Osteocyte (in vitro differentiated cells): ENCODE results near the gene BRF1. TPM values are rescaled to one million over a fixed set of nuclear protein-coding genes. Genes with fewer than 3 reads are reported as not detected.

Source experiments
- DNase-seq: peaks from one replicate; pipeline ENCODE4 v3.0.0; 2021; ENCODE audit warnings: mixed read lengths; ENCODE audit not compliant: unreplicated experiment; ENCODE audit errors: extremely low spot score
- H3K27ac Mint-ChIP-seq: one replicate; pipeline ENCODE4 v1.8.0; 2021; ENCODE audit warnings: mild to moderate bottlenecking, mixed read lengths; ENCODE audit not compliant: unreplicated experiment
- H3K27me3 Mint-ChIP-seq: one replicate; pipeline ENCODE4 v1.8.0; 2021; ENCODE audit warnings: mixed read lengths; ENCODE audit not compliant: unreplicated experiment
- H3K36me3 Mint-ChIP-seq: one replicate; pipeline ENCODE4 v1.8.0; 2021; ENCODE audit warnings: mixed read lengths; ENCODE audit not compliant: unreplicated experiment
- H3K4me1 Mint-ChIP-seq: one replicate; pipeline ENCODE4 v1.8.0; 2021; ENCODE audit warnings: mixed read lengths; ENCODE audit not compliant: unreplicated experiment
- H3K4me3 Mint-ChIP-seq: one replicate; pipeline ENCODE4 v1.8.0; 2021; ENCODE audit warnings: mild to moderate bottlenecking, moderate library complexity, mixed read lengths; ENCODE audit not compliant: unreplicated experiment
- H3K9me3 Mint-ChIP-seq: one replicate; pipeline ENCODE4 v1.8.0; 2021; ENCODE audit warnings: mixed read lengths; ENCODE audit not compliant: unreplicated experiment
- total RNA-seq: library from RNA; stranded (reverse); gene quantifications from 2 replicates; pipeline ENCODE4 v1.2.1, GENCODE V29; 2021
- TF ChIP-seq, protein P1 (sequence below): fragments of 200-600 bp; sonication (generic); IDR thresholded peaks from 2 replicates; pipeline ENCODE4 v1.5.0; 2021; ENCODE audit warnings: antibody characterized with exemption, mild to moderate bottlenecking, moderate library complexity

Gene BRF1
- total RNA-seq, 1 donor from 2014 or later: 43.5 TPM

DNA sequence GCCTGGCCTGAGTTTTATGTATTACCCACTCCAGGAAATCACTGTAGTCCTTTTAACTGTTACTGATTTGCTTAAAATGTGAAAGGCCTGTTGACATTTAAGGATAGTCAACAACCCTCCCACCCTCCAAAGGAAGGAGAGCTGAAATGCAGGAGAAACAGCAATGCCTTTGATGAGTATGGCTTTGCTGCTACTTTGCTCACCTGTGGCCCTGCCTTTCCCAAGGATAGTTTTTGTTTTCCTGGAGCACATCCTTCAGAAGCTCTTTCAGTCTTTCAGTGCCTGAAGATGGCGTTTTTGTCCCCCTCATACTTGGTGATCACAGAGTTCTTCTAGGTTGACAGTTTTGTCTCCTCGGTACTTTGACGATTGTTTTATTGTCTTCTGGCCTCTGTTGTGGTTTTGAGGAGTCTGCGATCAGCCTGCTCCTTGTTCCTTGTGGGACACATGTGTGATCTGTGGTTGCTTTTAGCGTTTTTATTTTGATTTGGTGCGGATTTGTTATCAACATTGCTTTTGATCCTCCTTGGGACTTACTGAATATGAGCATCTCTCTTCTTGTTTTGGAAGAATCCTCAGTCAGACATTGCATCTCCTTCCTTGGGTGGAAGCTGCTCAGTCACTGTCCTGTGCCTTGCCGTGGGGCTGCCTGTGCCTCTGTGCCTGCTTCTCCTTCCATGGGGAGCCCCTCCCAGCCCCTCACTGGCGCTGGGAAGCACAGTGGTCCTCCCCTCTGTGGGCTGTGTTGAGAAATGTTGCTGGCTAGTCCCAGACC lies 31.0 kb upstream of the BRF1 start:
- Mint-ChIP-seq H3K36me3 (peaks cover 3% of the 10 kb centered on the region), H3K27me3 (no peaks in the 10 kb centered on the region), H3K9me3 (no peaks in the 10 kb centered on the region), H3K27ac (no peak overlapping the region), H3K4me3 (no peak overlapping the region), H3K4me1 (peaks cover 47% of the 10 kb centered on the region)
- TF ChIP-seq, protein P1, sequence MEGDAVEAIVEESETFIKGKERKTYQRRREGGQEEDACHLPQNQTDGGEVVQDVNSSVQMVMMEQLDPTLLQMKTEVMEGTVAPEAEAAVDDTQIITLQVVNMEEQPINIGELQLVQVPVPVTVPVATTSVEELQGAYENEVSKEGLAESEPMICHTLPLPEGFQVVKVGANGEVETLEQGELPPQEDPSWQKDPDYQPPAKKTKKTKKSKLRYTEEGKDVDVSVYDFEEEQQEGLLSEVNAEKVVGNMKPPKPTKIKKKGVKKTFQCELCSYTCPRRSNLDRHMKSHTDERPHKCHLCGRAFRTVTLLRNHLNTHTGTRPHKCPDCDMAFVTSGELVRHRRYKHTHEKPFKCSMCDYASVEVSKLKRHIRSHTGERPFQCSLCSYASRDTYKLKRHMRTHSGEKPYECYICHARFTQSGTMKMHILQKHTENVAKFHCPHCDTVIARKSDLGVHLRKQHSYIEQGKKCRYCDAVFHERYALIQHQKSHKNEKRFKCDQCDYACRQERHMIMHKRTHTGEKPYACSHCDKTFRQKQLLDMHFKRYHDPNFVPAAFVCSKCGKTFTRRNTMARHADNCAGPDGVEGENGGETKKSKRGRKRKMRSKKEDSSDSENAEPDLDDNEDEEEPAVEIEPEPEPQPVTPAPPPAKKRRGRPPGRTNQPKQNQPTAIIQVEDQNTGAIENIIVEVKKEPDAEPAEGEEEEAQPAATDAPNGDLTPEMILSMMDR: no peak
- no peak for DNase-seq

DNA sequence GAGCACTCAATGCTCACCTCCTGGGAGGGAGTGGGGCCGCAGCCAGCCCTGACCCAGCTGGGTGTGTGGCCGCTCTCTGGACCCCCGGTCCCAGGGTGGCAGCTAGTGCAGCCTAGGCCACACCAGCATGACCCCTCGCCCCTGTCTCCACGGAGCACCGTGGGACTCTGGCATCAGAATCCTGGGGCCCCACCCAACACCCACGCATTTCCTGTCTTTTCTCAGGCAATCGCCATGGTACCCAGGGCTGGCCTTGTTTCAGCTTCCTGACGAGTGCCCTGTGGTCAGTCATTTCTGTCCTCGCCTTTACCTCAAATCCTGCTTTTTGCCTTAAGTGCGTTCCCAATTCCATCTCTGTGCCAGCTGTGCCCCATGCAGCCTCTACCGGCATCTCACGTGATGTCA lies 29.7 kb upstream of the BRF1 start:
- H3K4me3 Mint-ChIP-seq: no peak overlapping the region
- TF ChIP-seq, protein P1: no peak
- H3K36me3 Mint-ChIP-seq: peaks cover 3% of the 10 kb centered on the region
- DNase-seq: no peak
- H3K9me3 Mint-ChIP-seq: no peaks in the 10 kb centered on the region
- H3K27me3 Mint-ChIP-seq: no peaks in the 10 kb centered on the region
- peak overlapping the region; percentile 66 for H3K27ac Mint-ChIP-seq
- peaks cover 49% of the 10 kb centered on the region for H3K4me1 Mint-ChIP-seq

DNA sequence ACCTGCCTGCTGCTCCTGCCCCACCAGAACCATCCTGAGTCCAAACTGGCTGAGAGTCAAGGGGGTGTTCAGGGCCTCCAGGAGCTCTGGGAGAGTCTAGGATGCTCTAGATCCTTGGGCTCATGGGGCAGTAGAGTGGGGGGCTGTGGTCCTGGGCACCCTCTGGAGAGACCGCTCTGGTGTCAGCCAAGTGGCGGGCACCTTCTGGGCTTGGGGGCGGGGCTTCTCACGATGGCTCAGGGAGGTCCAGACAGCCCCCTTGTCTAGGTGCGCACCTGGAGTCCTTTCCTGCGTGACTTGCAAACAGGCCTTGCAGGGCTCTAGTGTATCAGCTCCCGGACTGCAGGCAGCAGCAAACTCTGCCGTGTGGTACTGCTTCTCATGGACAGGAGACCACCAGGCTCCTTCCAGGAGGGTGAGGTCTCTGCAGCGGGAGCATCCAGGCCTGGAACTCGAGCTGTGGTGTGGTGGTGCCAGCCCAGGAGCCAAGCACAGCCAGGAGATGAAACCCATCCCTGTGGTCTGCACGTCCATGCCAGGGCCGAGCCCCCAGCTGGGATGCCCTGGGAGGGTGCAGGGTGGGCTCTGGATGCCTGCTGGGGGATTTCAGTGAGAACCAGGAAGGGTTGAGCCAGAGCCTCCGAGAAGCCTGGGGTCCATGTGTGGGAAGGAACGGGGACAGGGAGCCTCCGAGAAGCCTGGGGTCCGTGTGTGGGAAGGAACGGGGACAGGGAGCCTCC lies 28.8 kb upstream of the BRF1 start:
- no peaks in the 10 kb centered on the region for H3K9me3 Mint-ChIP-seq

DNA sequence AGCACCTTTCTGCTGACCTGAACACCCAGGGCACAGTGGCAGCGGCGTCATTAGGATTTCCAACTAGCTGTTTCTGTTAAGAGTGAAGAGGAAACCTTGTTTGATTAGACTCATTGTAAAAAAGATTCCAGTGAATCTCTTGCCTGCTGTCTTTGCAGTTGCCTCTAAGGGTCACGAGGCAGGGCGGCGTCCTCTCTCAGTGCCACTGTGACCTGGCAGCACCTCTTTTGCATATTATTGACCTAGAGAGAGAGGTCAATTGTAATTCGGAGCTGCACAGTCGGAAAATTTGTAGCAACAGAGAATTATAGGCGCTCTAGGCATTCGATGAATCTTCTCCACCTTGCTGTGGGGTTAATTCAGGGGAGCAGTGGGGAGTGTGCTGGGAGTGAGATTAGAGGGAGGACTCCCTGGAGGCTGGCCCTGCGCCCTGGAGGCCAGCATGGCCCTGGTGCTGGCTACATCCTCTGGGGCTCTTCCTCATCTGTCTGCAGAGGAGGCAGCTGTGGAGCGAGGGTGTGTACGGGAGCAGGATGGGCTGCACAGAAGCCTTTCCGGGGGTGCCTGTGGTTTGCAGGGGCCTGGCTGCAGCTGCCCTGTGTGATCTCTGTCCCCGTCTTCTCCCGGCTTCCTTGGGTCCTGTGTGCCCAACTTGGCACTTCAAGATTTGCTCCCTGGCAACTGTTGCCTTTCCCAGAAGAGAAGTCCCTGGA lies 28.0 kb upstream of the BRF1 start:
- peaks cover 58% of the 10 kb centered on the region for H3K4me1 Mint-ChIP-seq
- no peaks in the 10 kb centered on the region for H3K27me3 Mint-ChIP-seq
- TF ChIP-seq, protein P1: no peak
- DNase-seq: no peak
- H3K4me3 Mint-ChIP-seq: no peak overlapping the region
- no peaks in the 10 kb centered on the region for H3K9me3 Mint-ChIP-seq
- peaks cover 3% of the 10 kb centered on the region for H3K36me3 Mint-ChIP-seq
- no peak overlapping the region for H3K27ac Mint-ChIP-seq

More for the DNA sequence above, 28.8 kb upstream of the BRF1 start:
- Mint-ChIP-seq H3K4me1 (peaks cover 50% of the 10 kb centered on the region), H3K27ac (no peak overlapping the region), H3K27me3 (no peaks in the 10 kb centered on the region), H3K36me3 (peaks cover 3% of the 10 kb centered on the region), H3K4me3 (no peak overlapping the region)
- no peak for DNase-seq
- TF ChIP-seq, protein P1: no peak
